Gastrocnemius medialis (tissue), 4 donors: ENCODE measurements around the gene ACOT7.

ENCODE experiments used
- CTCF ChIP-seq, 5 experiments: fragments of 450-650 bp in 3 of 5; fragments of 200-600 bp in 2 of 5; sonication (generic) in 2 of 5; IDR thresholded peaks in 4 of 5; conservative IDR thresholded peaks in 1 of 5; 1 replicate in 4 of 5; 2 replicates in 1 of 5; pipeline ENCODE4 v1.5.1; 2016 to 2019; ENCODE audit warnings: antibody characterized with exemption in 5 of 5, mild to moderate bottlenecking in 3 of 5, moderate library complexity in 3 of 5
- POLR2A ChIP-seq, 2 donors: fragments of 450-650 bp; IDR thresholded peaks; one replicate each; pipeline ENCODE4 v1.6.1; 2017; ENCODE audit warnings: antibody characterized with exemption in 2 of 2, mild to moderate bottlenecking in 2 of 2, moderate library complexity in 2 of 2

GRCh38 chr1:6358757-6359201, 34.8 kb downstream of the ACOT7 start:
- no peak for TF ChIP-seq CTCF (IDR thresholded peaks at IDR 0.05 in 4 of 5, conservative IDR thresholded peaks at IDR 0.05 in 1 of 5)
- no peak for TF ChIP-seq POLR2A (IDR thresholded peaks at IDR 0.05)
